ENCODE measurements around the gene ARL11.

GRCh38 chr13:49597043-49597641 lies 31.2 kb upstream of the ARL11 start:
- TF ChIP-seq CTCF (IDR thresholded peaks at IDR 0.05) (no peak), POLR2A (IDR thresholded peaks at IDR 0.05) (no peak)

Data from testis (tissue), 2 donors.